Measurements from ENCODE around the gene HHLA2.

The HHLA2 gene

GRCh38 chr3:108393128-108393900, 97.0 kb downstream of the HHLA2 start:
- DNase-seq (ENCODE audit: low read depth in 2 of 2): no peak

- no peak for DNase-seq (ENCODE audit: low read depth in 2 of 2)
These were observed 97.7 kb downstream of the HHLA2 start for GRCh38 chr3:108394016-108394415.

GRCh38 chr3:108394563-108394962, 98.2 kb downstream of the HHLA2 start:
- no peak for DNase-seq (ENCODE audit: low read depth in 2 of 2)

- no peak for DNase-seq (ENCODE audit: low read depth in 2 of 2)
These were observed 100.0 kb downstream of the HHLA2 start for GRCh38 chr3:108396336-108396735.

- no peak for DNase-seq (ENCODE audit: low read depth in 2 of 2)
These were observed 102.2 kb downstream of the HHLA2 start for GRCh38 chr3:108398510-108398909.

- DNase-seq (ENCODE audit: low read depth in 2 of 2): no peak
These were observed 105.5 kb downstream of the HHLA2 start for GRCh38 chr3:108401836-108402235.

- no peak for DNase-seq (ENCODE audit: low read depth in 2 of 2)
These were observed 106.8 kb downstream of the HHLA2 start for GRCh38 chr3:108403198-108403597.

- no peak for DNase-seq (ENCODE audit: low read depth in 2 of 2)
These were observed 107.5 kb downstream of the HHLA2 start for GRCh38 chr3:108403686-108404345.

GRCh38 chr3:108404368-108404767, 108.0 kb downstream of the HHLA2 start:
- DNase-seq (ENCODE audit: low read depth in 2 of 2): no peak

GRCh38 chr3:108406063-108406660, 109.8 kb downstream of the HHLA2 start:
- no peak for DNase-seq (ENCODE audit: low read depth in 2 of 2)

- DNase-seq (ENCODE audit: low read depth in 2 of 2): peak in 1 of 2 donors; percentile 7
These were observed 110.4 kb downstream of the HHLA2 start for GRCh38 chr3:108406661-108407206.

- no peak for DNase-seq (ENCODE audit: low read depth in 2 of 2)
These were observed 111.5 kb downstream of the HHLA2 start for GRCh38 chr3:108407886-108408285.

- DNase-seq (ENCODE audit: low read depth in 2 of 2): no peak
These were observed 112.8 kb downstream of the HHLA2 start for GRCh38 chr3:108408883-108409799.

GRCh38 chr3:108409800-108410178, 113.4 kb downstream of the HHLA2 start:
- DNase-seq (ENCODE audit: low read depth in 2 of 2): no peak

GRCh38 chr3:108410531-108410984, 114.2 kb downstream of the HHLA2 start:
- no peak for DNase-seq (ENCODE audit: low read depth in 2 of 2)

GRCh38 chr3:108412121-108412750, 115.9 kb downstream of the HHLA2 start:
- DNase-seq (ENCODE audit: low read depth in 2 of 2): no peak

GRCh38 chr3:108414007-108414406, 117.7 kb downstream of the HHLA2 start:
- no peak for DNase-seq (ENCODE audit: low read depth in 2 of 2)

GRCh38 chr3:108415661-108416060, 119.3 kb downstream of the HHLA2 start:
- no peak for DNase-seq (ENCODE audit: low read depth in 2 of 2)

- no peak for DNase-seq (ENCODE audit: low read depth in 2 of 2)
These were observed 119.9 kb downstream of the HHLA2 start for GRCh38 chr3:108416111-108416869.

GRCh38 chr3:108420926-108421325, 124.6 kb downstream of the HHLA2 start:
- peak; percentile 3 to 5 for DNase-seq (ENCODE audit: low read depth in 2 of 2)
